IgD-negative memory B cell (primary cell): Measurements from ENCODE around the gene FRMD6. TPM values are rescaled to one million over a fixed set of nuclear protein-coding genes. Genes with fewer than 3 reads are reported as not detected.

Experiments
- H3K27ac Mint-ChIP-seq, 3 donors: one replicate each; pipeline ENCODE4 v1.8.0; 2020 to 2022; ENCODE audit warnings: mild to moderate bottlenecking in 3 of 3, mixed read lengths in 3 of 3, moderate library complexity in 1 of 3
- H3K27me3 Mint-ChIP-seq: one replicate; pipeline ENCODE4 v1.8.0; 2021; ENCODE audit warnings: mixed read lengths
- H3K36me3 Mint-ChIP-seq: one replicate; pipeline ENCODE4 v1.8.0; 2020; ENCODE audit warnings: mild to moderate bottlenecking, mixed read lengths
- H3K4me1 Mint-ChIP-seq, 3 donors: one replicate each; pipeline ENCODE4 v1.8.0; 2020 to 2022; ENCODE audit warnings: mixed read lengths in 3 of 3, mild to moderate bottlenecking in 1 of 3
- H3K4me3 Mint-ChIP-seq, 4 donors: one replicate each; pipeline ENCODE4 v1.8.0; 2020 to 2022; ENCODE audit warnings: mild to moderate bottlenecking in 4 of 4, mixed read lengths in 4 of 4, moderate library complexity in 3 of 4
- H3K9me3 Mint-ChIP-seq, 3 donors: one replicate each; pipeline ENCODE4 v1.8.0; 2020 to 2021; ENCODE audit warnings: mixed read lengths in 3 of 3, mild to moderate bottlenecking in 1 of 3
- polyA plus RNA-seq: library from polyadenylated mRNA; unstranded; fragments of 300-500 nt; fragmentation: Illumina TruSeq; gene quantifications from one replicate; pipeline ENCODE4 v1.2.3, GENCODE V29; 2021

The FRMD6 gene
- polyA plus RNA-seq, 1 donor from 2014 or later = not detected

DNA sequence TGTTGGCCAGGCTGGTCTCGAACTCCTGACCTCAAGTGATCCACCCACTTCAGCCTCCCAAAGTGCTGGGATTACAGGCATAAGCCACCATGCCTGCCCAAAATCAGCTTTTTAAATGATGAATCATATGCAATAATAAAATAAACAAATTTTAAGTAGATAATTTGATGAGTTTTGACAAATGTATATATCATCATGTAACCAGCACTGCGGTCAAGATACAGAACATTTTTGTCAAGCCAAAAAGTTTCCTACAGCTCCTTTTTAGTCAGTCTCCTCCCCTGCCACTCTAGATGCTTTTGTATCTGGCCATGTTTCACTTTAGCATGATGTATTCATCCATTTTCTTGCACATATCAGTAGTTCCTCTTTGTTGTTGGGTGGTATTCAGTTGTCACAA is 17.2 kb downstream of the FRMD6 start:
- Mint-ChIP-seq H3K4me1 (peaks cover 0 to 1% (median 0%) of the 10 kb centered on the region in 3 donors), H3K36me3 (no peaks in the 10 kb centered on the region), H3K27me3 (peaks cover 3% of the 10 kb centered on the region), H3K27ac (no peak overlapping the region), H3K4me3 (no peak overlapping the region), H3K9me3 (peaks cover 0 to 3% (median 0%) of the 10 kb centered on the region in 3 donors)

DNA sequence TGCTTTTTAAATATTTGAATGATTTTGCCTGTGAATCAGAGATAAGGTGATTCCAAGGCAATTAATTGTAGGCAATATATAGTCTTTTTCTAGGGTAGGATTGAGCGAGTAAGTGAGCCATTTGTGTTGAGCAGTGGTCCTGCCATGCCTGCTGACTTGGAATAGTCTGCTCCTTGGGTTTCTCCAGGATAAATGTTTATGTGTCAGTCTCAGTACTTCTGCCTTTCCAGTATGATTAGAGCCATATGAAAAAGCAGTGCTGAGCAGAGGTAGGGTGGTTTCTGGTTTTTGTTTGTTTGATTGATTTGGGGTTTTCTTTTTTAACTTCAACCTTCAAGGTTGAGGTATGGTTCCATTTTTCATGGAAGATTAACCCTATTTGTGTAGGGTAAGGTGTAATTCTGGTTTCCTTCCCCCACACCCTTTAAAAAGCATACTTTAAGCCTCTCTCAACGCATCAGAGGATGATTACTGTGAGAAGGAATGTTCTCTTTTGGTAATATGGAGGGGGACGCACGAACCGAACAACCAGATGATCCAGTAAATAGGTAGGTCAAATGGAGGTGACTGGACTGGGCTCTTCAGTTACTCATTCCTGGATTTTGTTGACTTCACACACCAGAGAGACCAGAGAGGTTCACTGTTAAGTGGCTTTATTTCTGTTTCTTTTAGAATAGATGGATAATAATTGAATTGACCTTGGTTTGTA is 22.7 kb downstream of the FRMD6 start:
- Mint-ChIP-seq H3K4me1 (no peaks in the 10 kb centered on the region), H3K4me3 (no peak overlapping the region), H3K27ac (no peak overlapping the region), H3K27me3 (peaks cover 4% of the 10 kb centered on the region), H3K36me3 (no peaks in the 10 kb centered on the region), H3K9me3 (peaks cover 0 to 2% (median 0%) of the 10 kb centered on the region in 3 donors)

GRCh38 chr14:51676549-51676948 is 24.8 kb downstream of the FRMD6 start:
- H3K4me3 Mint-ChIP-seq = no peak overlapping the region
- H3K27ac Mint-ChIP-seq = no peak overlapping the region
- H3K36me3 Mint-ChIP-seq = no peaks in the 10 kb centered on the region
- no peaks in the 10 kb centered on the region for H3K4me1 Mint-ChIP-seq
- peaks cover 4% of the 10 kb centered on the region for H3K27me3 Mint-ChIP-seq
- H3K9me3 Mint-ChIP-seq = peaks cover 0 to 2% (median 0%) of the 10 kb centered on the region in 3 donors

DNA sequence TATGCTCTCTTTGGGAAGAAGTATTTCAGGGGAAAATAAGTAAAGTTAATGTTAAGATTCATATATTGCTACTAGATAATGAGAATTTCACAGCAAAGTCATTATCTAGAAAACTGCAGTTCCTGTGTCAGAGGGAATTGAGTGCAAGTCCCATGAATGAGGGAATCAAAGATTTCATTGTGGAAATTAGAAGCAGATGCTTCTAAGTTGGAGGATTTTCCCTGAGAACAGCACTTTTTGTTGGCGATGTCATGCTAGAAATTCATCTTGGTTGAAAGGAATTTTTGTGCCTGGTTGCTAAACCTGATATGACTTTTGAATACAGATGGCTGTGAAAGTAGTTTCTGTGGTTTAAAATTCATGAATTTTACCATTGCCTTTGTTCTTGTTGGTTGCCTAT is 25.6 kb downstream of the FRMD6 start:
- Mint-ChIP-seq H3K4me3 (no peak overlapping the region), H3K4me1 (no peaks in the 10 kb centered on the region), H3K27me3 (peaks cover 2% of the 10 kb centered on the region), H3K27ac (no peak overlapping the region), H3K36me3 (no peaks in the 10 kb centered on the region), H3K9me3 (peaks cover 0 to 2% (median 0%) of the 10 kb centered on the region in 3 donors)

DNA sequence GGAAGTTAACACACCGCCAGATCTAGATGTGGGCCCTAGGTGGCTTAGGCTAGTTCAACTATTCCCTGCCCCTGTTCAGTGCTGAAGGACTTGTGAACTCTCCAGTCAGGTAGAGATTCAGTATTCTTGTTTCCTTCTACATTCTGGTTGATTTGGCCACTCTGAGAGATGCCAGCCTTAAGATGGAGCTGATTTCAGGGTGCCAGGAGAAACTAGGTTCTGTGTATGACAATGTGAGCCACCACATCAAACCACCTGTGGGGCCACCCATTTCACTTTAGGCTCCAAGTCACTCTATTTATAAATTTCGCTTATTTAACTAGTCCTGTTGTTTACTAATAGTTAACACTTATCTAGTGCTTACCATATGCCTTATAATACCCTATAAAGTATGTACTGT is 26.0 kb downstream of the FRMD6 start:
- H3K36me3 Mint-ChIP-seq = no peaks in the 10 kb centered on the region
- H3K4me1 Mint-ChIP-seq = no peaks in the 10 kb centered on the region
- peaks cover 0 to 2% (median 0%) of the 10 kb centered on the region in 3 donors for H3K9me3 Mint-ChIP-seq
- no peak overlapping the region for H3K27ac Mint-ChIP-seq
- peaks cover 2% of the 10 kb centered on the region for H3K27me3 Mint-ChIP-seq
- H3K4me3 Mint-ChIP-seq = no peak overlapping the region

- Mint-ChIP-seq H3K36me3 (no peaks in the 10 kb centered on the region), H3K27ac (no peak overlapping the region), H3K9me3 (peaks cover 0 to 2% (median 0%) of the 10 kb centered on the region in 3 donors), H3K4me1 (no peaks in the 10 kb centered on the region), H3K4me3 (no peak overlapping the region), H3K27me3 (peaks cover 3% of the 10 kb centered on the region)
Measured at GRCh38 chr14:51680031-51680430, 28.3 kb downstream of the FRMD6 start.

- no peak overlapping the region for H3K4me3 Mint-ChIP-seq
- no peaks in the 10 kb centered on the region for H3K4me1 Mint-ChIP-seq
- no peak overlapping the region for H3K27ac Mint-ChIP-seq
- no peaks in the 10 kb centered on the region for H3K36me3 Mint-ChIP-seq
- H3K9me3 Mint-ChIP-seq = peaks cover 0 to 2% (median 0%) of the 10 kb centered on the region in 3 donors
- H3K27me3 Mint-ChIP-seq = peaks cover 3% of the 10 kb centered on the region
Measured at GRCh38 chr14:51681411-51681810, 29.7 kb downstream of the FRMD6 start.

DNA sequence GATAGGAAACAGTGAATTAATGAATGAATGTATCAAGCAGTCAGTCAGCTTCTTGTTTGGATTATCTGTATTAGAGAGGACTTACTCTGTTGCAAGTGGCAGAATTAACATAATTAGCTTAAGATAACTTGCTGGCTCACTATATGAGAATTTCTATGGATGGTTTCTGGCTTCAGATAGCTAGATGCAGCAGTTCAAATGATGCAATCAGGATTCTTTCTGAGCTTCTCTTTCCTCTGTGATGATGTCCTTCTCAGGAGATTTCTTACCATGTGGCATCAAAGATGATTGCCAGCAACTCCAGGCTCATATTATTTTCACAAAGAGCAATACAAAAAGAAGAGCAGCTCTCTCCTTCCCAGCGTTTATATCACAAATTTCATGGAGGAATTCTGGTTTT is 30.7 kb downstream of the FRMD6 start:
- Mint-ChIP-seq H3K4me3 (no peak overlapping the region), H3K9me3 (peaks cover 0 to 2% (median 0%) of the 10 kb centered on the region in 3 donors), H3K4me1 (no peaks in the 10 kb centered on the region), H3K27me3 (peaks cover 2% of the 10 kb centered on the region), H3K36me3 (no peaks in the 10 kb centered on the region), H3K27ac (no peak overlapping the region)

GRCh38 chr14:51684760-51685159 is 33.0 kb downstream of the FRMD6 start:
- Mint-ChIP-seq H3K4me1 (no peaks in the 10 kb centered on the region), H3K27ac (no peak overlapping the region), H3K27me3 (peaks cover 2% of the 10 kb centered on the region), H3K9me3 (no peaks in the 10 kb centered on the region), H3K36me3 (no peaks in the 10 kb centered on the region), H3K4me3 (no peak overlapping the region)

- H3K27ac Mint-ChIP-seq = no peak overlapping the region
- no peaks in the 10 kb centered on the region for H3K4me1 Mint-ChIP-seq
- peaks cover 2% of the 10 kb centered on the region for H3K27me3 Mint-ChIP-seq
- H3K9me3 Mint-ChIP-seq = peaks cover 0 to 3% (median 0%) of the 10 kb centered on the region in 3 donors
- no peaks in the 10 kb centered on the region for H3K36me3 Mint-ChIP-seq
- no peak overlapping the region for H3K4me3 Mint-ChIP-seq
Measured at GRCh38 chr14:51691176-51691575, 39.5 kb downstream of the FRMD6 start.

DNA sequence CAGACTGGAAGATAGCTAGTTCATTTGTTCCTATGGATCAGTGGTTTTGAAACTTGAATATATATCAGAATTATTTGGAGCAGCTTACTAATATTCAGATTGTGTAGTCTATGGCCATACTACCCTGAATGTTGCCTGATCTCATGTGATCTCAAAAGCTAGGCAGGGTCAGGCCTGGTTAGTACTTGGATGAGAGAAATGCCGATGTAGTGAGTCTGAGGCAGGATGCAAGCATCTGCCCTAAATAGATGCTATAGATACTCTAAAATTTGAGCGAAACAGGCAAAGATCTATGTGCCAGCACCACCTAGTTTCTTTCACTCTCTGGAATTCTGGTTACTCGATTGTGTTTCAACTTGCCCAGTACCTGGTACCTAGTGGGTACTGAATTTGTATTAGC is 40.9 kb downstream of the FRMD6 start:
- H3K9me3 Mint-ChIP-seq = peaks cover 0 to 3% (median 0%) of the 10 kb centered on the region in 3 donors
- H3K4me3 Mint-ChIP-seq = no peak overlapping the region
- no peaks in the 10 kb centered on the region for H3K4me1 Mint-ChIP-seq
- H3K36me3 Mint-ChIP-seq = no peaks in the 10 kb centered on the region
- H3K27ac Mint-ChIP-seq = no peak overlapping the region
- peaks cover 2% of the 10 kb centered on the region for H3K27me3 Mint-ChIP-seq

GRCh38 chr14:51697848-51698247 is 46.1 kb downstream of the FRMD6 start:
- Mint-ChIP-seq H3K27me3 (peaks cover 2% of the 10 kb centered on the region), H3K36me3 (no peaks in the 10 kb centered on the region), H3K9me3 (no peaks in the 10 kb centered on the region), H3K4me1 (no peaks in the 10 kb centered on the region), H3K27ac (no peak overlapping the region), H3K4me3 (no peak overlapping the region)

- Mint-ChIP-seq H3K36me3 (no peaks in the 10 kb centered on the region), H3K27me3 (peaks cover 3% of the 10 kb centered on the region), H3K4me3 (no peak overlapping the region), H3K4me1 (peaks cover 0 to 4% (median 0%) of the 10 kb centered on the region in 3 donors), H3K9me3 (no peaks in the 10 kb centered on the region), H3K27ac (no peak overlapping the region)
Measured at GRCh38 chr14:51701951-51702350, 50.2 kb downstream of the FRMD6 start.

- H3K4me1 Mint-ChIP-seq = peaks cover 0 to 4% (median 0%) of the 10 kb centered on the region in 3 donors
- H3K9me3 Mint-ChIP-seq = no peaks in the 10 kb centered on the region
- H3K4me3 Mint-ChIP-seq = no peak overlapping the region
- no peaks in the 10 kb centered on the region for H3K36me3 Mint-ChIP-seq
- H3K27me3 Mint-ChIP-seq = peaks cover 3% of the 10 kb centered on the region
- no peak overlapping the region for H3K27ac Mint-ChIP-seq
Measured at GRCh38 chr14:51703787-51704186, 52.1 kb downstream of the FRMD6 start.

- no peak overlapping the region for H3K27ac Mint-ChIP-seq
- H3K9me3 Mint-ChIP-seq = no peaks in the 10 kb centered on the region
- no peaks in the 10 kb centered on the region for H3K36me3 Mint-ChIP-seq
- no peak overlapping the region for H3K4me3 Mint-ChIP-seq
- peaks cover 3% of the 10 kb centered on the region for H3K27me3 Mint-ChIP-seq
- peaks cover 0 to 4% (median 0%) of the 10 kb centered on the region in 3 donors for H3K4me1 Mint-ChIP-seq
Measured at GRCh38 chr14:51704545-51704944, 52.8 kb downstream of the FRMD6 start.

DNA sequence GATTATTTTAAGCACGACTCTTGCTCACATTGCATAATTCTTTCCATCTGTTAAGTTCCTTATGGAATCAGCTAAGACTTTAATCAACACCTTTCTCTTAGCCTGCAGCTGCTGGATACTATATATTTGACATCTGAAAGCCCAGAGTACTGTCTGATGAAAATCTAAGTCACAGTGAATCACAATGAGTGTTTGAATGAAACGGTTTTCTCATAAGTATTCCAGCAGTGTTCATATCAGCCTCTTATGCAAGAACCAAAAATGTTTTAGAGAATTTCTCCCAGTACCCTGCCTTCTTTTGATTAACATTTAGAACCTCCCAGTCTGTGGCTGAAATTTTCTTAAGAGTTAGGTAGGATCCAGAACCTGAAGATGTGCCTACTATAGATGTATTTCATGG is 55.6 kb downstream of the FRMD6 start:
- Mint-ChIP-seq H3K27ac (no peak overlapping the region), H3K36me3 (no peaks in the 10 kb centered on the region), H3K4me1 (peaks cover 0 to 4% (median 0%) of the 10 kb centered on the region in 3 donors), H3K9me3 (no peaks in the 10 kb centered on the region), H3K27me3 (peaks cover 3% of the 10 kb centered on the region), H3K4me3 (no peak overlapping the region)
